Gastroesophageal sphincter (tissue), 4 donors: Measurements from ENCODE around the gene PLAC8L1. TPM values are rescaled to one million over a fixed set of nuclear protein-coding genes. Genes with fewer than 3 reads are reported as not detected.

Experiments
- ATAC-seq: fragments of 150-250 bp; one replicate; pipeline ENCODE4 v1.9.1; 2016; ENCODE audit warnings: mild to moderate bottlenecking, moderate library complexity
- H3K27ac ChIP-seq, 4 donors: fragments of 200-600 bp; sonication (generic) in 3 of 4; 1 replicate in 3 of 4; 2 replicates in 1 of 4; pipeline ENCODE4 v1.5.1; 2016 to 2019
- H3K27me3 ChIP-seq: fragments of 200-600 bp; sonication (generic); one replicate; pipeline ENCODE4 v1.5.1; 2019
- H3K36me3 ChIP-seq, 2 donors: fragments of 200-600 bp; sonication (generic); one replicate each; pipeline ENCODE4 v1.5.1; 2019; ENCODE audit warnings: control low read depth in 1 of 2
- H3K4me1 ChIP-seq, 3 donors: fragments of 200-600 bp; sonication (generic); 1 replicate in 2 of 3; 2 replicates in 1 of 3; pipeline ENCODE4 v1.5.1; 2016 to 2019; ENCODE audit warnings: control low read depth in 2 of 3
- H3K4me3 ChIP-seq, 2 donors: fragments of 200-600 bp; sonication (generic); one replicate each; pipeline ENCODE4 v1.5.1; 2019; ENCODE audit warnings: mild to moderate bottlenecking in 1 of 2, moderate library complexity in 1 of 2
- H3K9me3 ChIP-seq, 3 donors: fragments of 200-600 bp; sonication (generic); one replicate each; pipeline ENCODE4 v1.5.1; 2017 to 2019; ENCODE audit warnings: control low read depth in 2 of 3
- CTCF ChIP-seq, 4 experiments: fragments of 200-600 bp in 2 of 4; fragments of 450-650 bp in 2 of 4; sonication (generic) in 1 of 4; IDR thresholded peaks; one replicate each; pipeline ENCODE4 v1.5.1; 2017 to 2019; ENCODE audit warnings: antibody characterized with exemption in 4 of 4, mild to moderate bottlenecking in 2 of 4, moderate library complexity in 2 of 4
- EP300 ChIP-seq: sonication (generic); formaldehyde crosslinking; IDR thresholded peaks from one replicate; pipeline ENCODE4 v1.6.1; 2017; ENCODE audit warnings: antibody characterized with exemption, mild to moderate bottlenecking
- POLR2A ChIP-seq, 2 donors: fragments of 450-650 bp; IDR thresholded peaks; one replicate each; pipeline ENCODE4 v1.6.1; 2017; ENCODE audit warnings: antibody characterized with exemption in 2 of 2, mild to moderate bottlenecking in 2 of 2, moderate library complexity in 1 of 2
- POLR2AphosphoS5 ChIP-seq: sonication (generic); formaldehyde crosslinking; IDR thresholded peaks from one replicate; pipeline ENCODE4 v1.6.1; 2017; ENCODE audit warnings: antibody characterized with exemption
- WGBS, 2 donors: methylation state at CpG; one replicate each; pipeline ENCODE4 v1.1.5; 2018; ENCODE audit warnings: low coverage in 1 of 2; 5-methylcytosine and 5-hydroxymethylcytosine counted together
- total RNA-seq, 4 donors: library from RNA; depleted of rRNA; stranded (reverse); fragments of >200 nt; gene quantifications; one replicate each; pipeline ENCODE4 v1.1.0, GENCODE V29; 2016

Gene PLAC8L1
- total RNA-seq, 4 donors from 2014 or later = 1.2 TPM; not detected in 3

DNA sequence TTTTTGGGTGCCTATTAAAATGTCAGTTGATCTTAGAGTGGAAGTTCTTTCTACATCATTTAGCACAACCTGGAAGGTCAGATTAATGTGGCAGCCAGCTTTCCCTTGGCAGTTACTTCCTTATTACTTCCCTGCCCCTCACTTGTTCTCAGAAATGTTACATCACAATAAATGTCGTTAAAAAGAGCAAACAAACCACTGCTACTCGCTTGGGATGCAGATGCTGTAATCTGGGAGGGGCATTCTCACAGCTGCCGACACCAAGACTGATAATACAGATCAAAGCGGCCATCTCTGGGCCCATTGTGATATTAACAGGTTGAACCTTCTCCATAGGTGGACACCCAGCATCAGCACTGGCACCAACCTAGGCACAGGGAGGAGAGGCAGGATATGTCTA is 29.3 kb downstream of the PLAC8L1 start:
- 10 to 40% methylated on average over 1 to 2 of the region's 4 CpGs for WGBS, 2 donors
- Histone ChIP-seq H3K9me3 (no peaks in the 10 kb centered on the region), H3K27me3 (peaks cover 8% of the 10 kb centered on the region), H3K4me1 (peaks cover 0 to 4% (median 0%) of the 10 kb centered on the region in 3 donors), H3K36me3 (no peaks in the 10 kb centered on the region), H3K27ac (no peak overlapping the region), H3K4me3 (no peak overlapping the region)
- TF ChIP-seq CTCF (IDR thresholded peaks at IDR 0.05) (no peak), POLR2AphosphoS5 (no peak), POLR2A (IDR thresholded peaks at IDR 0.05) (no peak), EP300 (no peak)
- ATAC-seq = no peak

DNA sequence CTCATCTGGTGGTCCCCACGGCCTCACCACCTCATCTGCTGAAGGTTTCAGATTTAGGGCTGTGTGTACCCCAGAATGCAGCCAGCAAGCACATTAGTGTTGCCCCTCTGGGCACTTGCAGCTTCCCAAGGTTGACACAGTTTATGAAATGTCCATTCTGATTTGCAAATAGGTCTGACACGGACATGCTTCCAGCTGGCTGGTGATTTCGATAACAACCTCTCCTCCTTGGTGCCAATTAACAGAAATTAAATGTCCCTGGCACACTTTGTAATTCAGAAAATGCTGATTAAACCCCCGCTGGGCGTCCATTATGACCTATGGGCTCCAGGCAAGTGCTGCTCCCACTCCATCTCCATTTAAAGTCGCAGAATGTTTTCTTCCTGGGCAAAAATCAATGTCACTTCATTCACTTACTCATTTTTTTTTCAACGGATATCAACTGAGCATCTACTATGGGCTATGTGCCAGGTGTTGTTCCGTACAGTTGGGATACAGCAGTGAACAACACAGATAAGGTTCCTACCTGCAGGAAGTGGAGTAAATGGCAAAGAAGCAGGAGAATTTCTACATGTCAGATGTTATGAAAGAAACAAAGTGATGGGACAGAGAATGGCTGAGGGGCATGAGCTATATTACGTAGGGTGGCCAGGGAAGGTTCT is 32.0 kb downstream of the PLAC8L1 start:
- Histone ChIP-seq H3K4me1 (peaks cover 0 to 4% (median 0%) of the 10 kb centered on the region in 3 donors), H3K27me3 (peaks cover 8% of the 10 kb centered on the region), H3K27ac (no peak overlapping the region), H3K9me3 (no peaks in the 10 kb centered on the region), H3K36me3 (no peaks in the 10 kb centered on the region), H3K4me3 (no peak overlapping the region)
- TF ChIP-seq POLR2AphosphoS5 = no peak
- no peak for TF ChIP-seq EP300
- TF ChIP-seq POLR2A (IDR thresholded peaks at IDR 0.05) = no peak
- no peak for TF ChIP-seq CTCF (IDR thresholded peaks at IDR 0.05)
- 42 to 45% methylated on average over 5 to 7 of the region's 9 CpGs for WGBS, 2 donors
- no peak for ATAC-seq

- Histone ChIP-seq H3K27ac (no peak overlapping the region), H3K4me1 (peaks cover 0 to 4% (median 0%) of the 10 kb centered on the region in 3 donors), H3K36me3 (no peaks in the 10 kb centered on the region), H3K27me3 (peaks cover 8% of the 10 kb centered on the region), H3K9me3 (no peaks in the 10 kb centered on the region), H3K4me3 (no peak overlapping the region)
- WGBS, 2 donors = 80 to 86% methylated on average over 1 to 2 of the region's 2 CpGs
- no peak for TF ChIP-seq CTCF (IDR thresholded peaks at IDR 0.05)
- no peak for TF ChIP-seq EP300
- no peak for TF ChIP-seq POLR2AphosphoS5
- no peak for TF ChIP-seq POLR2A (IDR thresholded peaks at IDR 0.05)
- no peak for ATAC-seq
Measured at GRCh38 chr5:146072595-146072994, 32.8 kb downstream of the PLAC8L1 start.

DNA sequence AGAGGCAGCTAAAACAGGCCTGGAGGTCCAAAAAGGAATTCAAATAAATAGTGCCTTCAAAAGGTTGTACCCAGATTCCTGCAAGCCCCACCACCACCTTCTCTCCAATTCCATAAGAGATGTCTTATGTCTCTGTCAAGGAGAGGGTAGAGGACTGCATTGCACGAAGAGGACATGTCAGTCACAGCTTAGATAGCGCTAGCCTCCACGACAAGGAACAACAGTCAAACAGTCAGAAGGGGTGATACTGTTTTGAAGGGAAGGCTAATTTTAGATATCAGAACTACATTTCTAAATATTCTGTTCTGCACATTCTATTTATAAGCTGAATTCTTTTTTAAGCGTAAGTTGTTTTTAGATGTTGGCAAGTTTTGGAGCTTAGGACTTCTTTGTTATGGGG is 34.2 kb downstream of the PLAC8L1 start:
- TF ChIP-seq POLR2A (IDR thresholded peaks at IDR 0.05) = no peak
- TF ChIP-seq CTCF (IDR thresholded peaks at IDR 0.05) = no peak
- no peak for TF ChIP-seq POLR2AphosphoS5
- no peak for TF ChIP-seq EP300
- peaks cover 0 to 4% (median 0%) of the 10 kb centered on the region in 3 donors for H3K4me1 ChIP-seq
- H3K4me3 ChIP-seq = no peak overlapping the region
- no peaks in the 10 kb centered on the region for H3K9me3 ChIP-seq
- H3K27me3 ChIP-seq = peaks cover 4% of the 10 kb centered on the region
- H3K27ac ChIP-seq = no peak overlapping the region
- no peaks in the 10 kb centered on the region for H3K36me3 ChIP-seq
- 38 to 39% methylated on average over 4 of the region's 4 CpGs for WGBS, 2 donors
- no peak for ATAC-seq

DNA sequence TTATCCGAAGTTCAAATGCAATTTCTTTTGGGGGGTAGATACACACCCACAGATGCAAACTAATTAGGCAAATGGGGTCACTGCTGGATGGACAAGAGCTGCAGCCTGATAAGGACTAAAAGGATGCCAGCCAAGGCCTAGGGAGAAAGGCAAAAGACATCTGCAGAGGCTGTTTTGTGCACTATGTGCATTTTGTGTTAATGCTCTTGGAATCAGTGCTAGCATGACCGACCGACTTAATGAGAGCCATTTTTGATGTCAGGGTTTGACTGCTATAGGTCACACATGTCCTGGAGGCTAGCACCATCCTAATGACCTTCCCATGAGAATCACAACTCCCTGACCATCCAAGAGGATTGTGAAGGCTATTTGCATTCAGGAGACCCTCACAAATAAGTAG is 34.6 kb downstream of the PLAC8L1 start:
- no peak for ATAC-seq
- WGBS, 2 donors = 33 to 88% methylated on average over 1 to 3 of the region's 3 CpGs
- Histone ChIP-seq H3K27me3 (no peaks in the 10 kb centered on the region), H3K36me3 (no peaks in the 10 kb centered on the region), H3K27ac (no peak overlapping the region), H3K9me3 (no peaks in the 10 kb centered on the region), H3K4me3 (no peak overlapping the region), H3K4me1 (peaks cover 0 to 4% (median 0%) of the 10 kb centered on the region in 3 donors)
- no peak for TF ChIP-seq POLR2A (IDR thresholded peaks at IDR 0.05)
- TF ChIP-seq CTCF (IDR thresholded peaks at IDR 0.05) = no peak
- no peak for TF ChIP-seq POLR2AphosphoS5
- no peak for TF ChIP-seq EP300
